Endothelial cell of umbilical vein (primary cell): Measurements from ENCODE around the gene KRTAP5-6.

Experiments
- CTCF ChIP-seq, 2 donors: IDR thresholded peaks; 1 replicate in 1 of 2; 2 replicates in 1 of 2; pipeline ENCODE4 v1.5.1; 2011; ENCODE audit warnings: low read length in 2 of 2, mild to moderate bottlenecking in 2 of 2, moderate library complexity in 2 of 2, control low read depth in 1 of 2, inconsistent platforms in 1 of 2, low read depth in 1 of 2; ENCODE audit not compliant: insufficient read depth in 1 of 2; ENCODE audit errors: extremely low read depth in 1 of 2
- EZH2 ChIP-seq: IDR thresholded peaks from 2 replicates; pipeline ENCODE4 v1.6.1; 2012; ENCODE audit warnings: borderline replicate concordance, low read depth, mild to moderate bottlenecking, moderate library complexity, low read length, inconsistent platforms; ENCODE audit not compliant: severe bottlenecking
- JUN ChIP-seq: IDR thresholded peaks from 2 replicates; pipeline ENCODE4 v1.6.1; 2011; ENCODE audit warnings: borderline replicate concordance, low read depth; ENCODE audit not compliant: insufficient read length, insufficient read depth
- MAX ChIP-seq: IDR thresholded peaks from 2 replicates; pipeline ENCODE4 v1.6.1; 2011; ENCODE audit not compliant: insufficient read depth, insufficient read length
- POLR2AphosphoS5 ChIP-seq: IDR thresholded peaks from 2 replicates; pipeline ENCODE4 v1.6.1; 2012; ENCODE audit warnings: low read depth, mild to moderate bottlenecking, control low read depth, low read length, moderate library complexity; ENCODE audit not compliant: insufficient read depth

GRCh38 chr11:1706634-1707400 is 9.8 kb downstream of the KRTAP5-6 start:
- TF ChIP-seq CTCF (IDR thresholded peaks at IDR 0.05; ENCODE audit: extremely low read depth in 1 of 2, insufficient read depth in 1 of 2, low read depth in 1 of 2, low read length in 2 of 2) (no peak), JUN (no peak), POLR2AphosphoS5 (no peak), MAX (no peak), EZH2 (no peak)
